Gastroesophageal sphincter (tissue), 4 donors: ENCODE data around the gene EIF1. TPM values are rescaled to one million over a fixed set of nuclear protein-coding genes. Genes with fewer than 3 reads are reported as not detected.

Source experiments
- ATAC-seq: fragments of 150-250 bp; one replicate; pipeline ENCODE4 v1.9.1; 2016; ENCODE audit warnings: mild to moderate bottlenecking, moderate library complexity
- H3K27ac ChIP-seq, 4 donors: fragments of 200-600 bp; sonication (generic) in 3 of 4; 1 replicate in 3 of 4; 2 replicates in 1 of 4; pipeline ENCODE4 v1.5.1; 2016 to 2019
- H3K27me3 ChIP-seq: fragments of 200-600 bp; sonication (generic); one replicate; pipeline ENCODE4 v1.5.1; 2019
- H3K36me3 ChIP-seq, 2 donors: fragments of 200-600 bp; sonication (generic); one replicate each; pipeline ENCODE4 v1.5.1; 2019; ENCODE audit warnings: control low read depth in 1 of 2
- H3K4me1 ChIP-seq, 3 donors: fragments of 200-600 bp; sonication (generic); 1 replicate in 2 of 3; 2 replicates in 1 of 3; pipeline ENCODE4 v1.5.1; 2016 to 2019; ENCODE audit warnings: control low read depth in 2 of 3
- H3K4me3 ChIP-seq, 2 donors: fragments of 200-600 bp; sonication (generic); one replicate each; pipeline ENCODE4 v1.5.1; 2019; ENCODE audit warnings: mild to moderate bottlenecking in 1 of 2, moderate library complexity in 1 of 2
- H3K9me3 ChIP-seq, 3 donors: fragments of 200-600 bp; sonication (generic); one replicate each; pipeline ENCODE4 v1.5.1; 2017 to 2019; ENCODE audit warnings: control low read depth in 2 of 3
- EP300 ChIP-seq: sonication (generic); formaldehyde crosslinking; IDR thresholded peaks from one replicate; pipeline ENCODE4 v1.6.1; 2017; ENCODE audit warnings: antibody characterized with exemption, mild to moderate bottlenecking
- POLR2A ChIP-seq, 2 donors: fragments of 450-650 bp; IDR thresholded peaks; one replicate each; pipeline ENCODE4 v1.6.1; 2017; ENCODE audit warnings: antibody characterized with exemption in 2 of 2, mild to moderate bottlenecking in 2 of 2, moderate library complexity in 1 of 2
- POLR2AphosphoS5 ChIP-seq: sonication (generic); formaldehyde crosslinking; IDR thresholded peaks from one replicate; pipeline ENCODE4 v1.6.1; 2017; ENCODE audit warnings: antibody characterized with exemption
- WGBS, 2 donors: methylation state at CpG; one replicate each; pipeline ENCODE4 v1.1.5; 2018; ENCODE audit warnings: low coverage in 1 of 2; 5-methylcytosine and 5-hydroxymethylcytosine counted together
- total RNA-seq, 4 donors: library from RNA; depleted of rRNA; stranded (reverse); fragments of >200 nt; gene quantifications; one replicate each; pipeline ENCODE4 v1.1.0, GENCODE V29; 2016
- TF ChIP-seq, protein P1 (sequence below), 4 experiments: fragments of 200-600 bp in 2 of 4; fragments of 450-650 bp in 2 of 4; sonication (generic) in 1 of 4; IDR thresholded peaks; one replicate each; pipeline ENCODE4 v1.5.1; 2017 to 2019; ENCODE audit warnings: antibody characterized with exemption in 4 of 4, mild to moderate bottlenecking in 2 of 4, moderate library complexity in 2 of 4

The EIF1 gene
- total RNA-seq, 4 donors from 2014 or later = 224 to 331 (median 270) TPM

DNA sequence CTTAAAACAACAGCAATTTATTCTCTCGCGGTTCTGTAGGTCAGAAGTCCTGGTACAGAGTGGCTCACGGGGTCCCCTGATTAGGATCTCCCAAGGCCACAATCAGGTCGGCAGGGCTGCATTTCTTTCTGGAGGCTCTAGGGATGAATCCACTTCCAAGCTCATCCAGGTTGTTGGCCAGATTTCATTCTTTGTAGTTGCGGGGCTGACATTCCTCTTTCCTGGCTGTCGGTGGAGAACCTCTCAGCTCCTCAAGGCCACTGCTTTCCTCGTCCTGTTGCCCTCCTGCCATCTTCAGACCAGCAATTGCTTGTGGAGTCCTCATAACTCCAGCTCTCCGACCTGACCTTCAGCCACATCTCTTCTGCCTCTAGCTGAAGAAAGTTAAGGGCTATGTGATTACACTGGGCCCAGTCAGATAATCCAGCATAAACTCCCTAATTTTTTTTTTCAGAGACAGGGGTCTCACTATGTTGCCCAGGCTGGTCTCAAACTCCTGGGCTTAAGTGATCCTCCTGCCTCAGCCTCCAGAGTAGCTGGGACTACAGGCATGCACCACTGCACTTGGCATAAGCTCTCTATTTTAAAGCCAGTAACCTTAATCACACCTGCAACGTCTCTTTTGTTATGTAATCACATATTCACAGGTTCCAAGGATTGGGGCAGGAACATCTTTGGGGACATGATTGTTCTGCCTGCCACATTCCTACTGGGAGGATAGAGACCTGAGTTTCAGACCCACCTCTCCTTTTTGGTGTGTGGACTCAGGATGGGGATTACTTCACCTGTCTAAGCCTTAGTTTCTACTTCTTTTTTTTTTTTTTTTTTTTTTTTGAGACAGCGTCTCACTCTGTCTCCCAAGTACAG, 19.4 kb downstream of the EIF1 start:
- TF ChIP-seq, protein P1, sequence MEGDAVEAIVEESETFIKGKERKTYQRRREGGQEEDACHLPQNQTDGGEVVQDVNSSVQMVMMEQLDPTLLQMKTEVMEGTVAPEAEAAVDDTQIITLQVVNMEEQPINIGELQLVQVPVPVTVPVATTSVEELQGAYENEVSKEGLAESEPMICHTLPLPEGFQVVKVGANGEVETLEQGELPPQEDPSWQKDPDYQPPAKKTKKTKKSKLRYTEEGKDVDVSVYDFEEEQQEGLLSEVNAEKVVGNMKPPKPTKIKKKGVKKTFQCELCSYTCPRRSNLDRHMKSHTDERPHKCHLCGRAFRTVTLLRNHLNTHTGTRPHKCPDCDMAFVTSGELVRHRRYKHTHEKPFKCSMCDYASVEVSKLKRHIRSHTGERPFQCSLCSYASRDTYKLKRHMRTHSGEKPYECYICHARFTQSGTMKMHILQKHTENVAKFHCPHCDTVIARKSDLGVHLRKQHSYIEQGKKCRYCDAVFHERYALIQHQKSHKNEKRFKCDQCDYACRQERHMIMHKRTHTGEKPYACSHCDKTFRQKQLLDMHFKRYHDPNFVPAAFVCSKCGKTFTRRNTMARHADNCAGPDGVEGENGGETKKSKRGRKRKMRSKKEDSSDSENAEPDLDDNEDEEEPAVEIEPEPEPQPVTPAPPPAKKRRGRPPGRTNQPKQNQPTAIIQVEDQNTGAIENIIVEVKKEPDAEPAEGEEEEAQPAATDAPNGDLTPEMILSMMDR (IDR thresholded peaks at IDR 0.05) = no peak
- no peak for TF ChIP-seq POLR2A (IDR thresholded peaks at IDR 0.05)
- TF ChIP-seq EP300 = no peak
- H3K4me3 ChIP-seq = no peak overlapping the region
- no peak overlapping the region for H3K27ac ChIP-seq
- ATAC-seq = no peak
- H3K27me3 ChIP-seq = peaks cover 25% of the 10 kb centered on the region
- H3K9me3 ChIP-seq = no peaks in the 10 kb centered on the region
- WGBS, 2 donors = 79 to 88% methylated on average over 5 to 10 of the region's 10 CpGs
- peaks cover 0 to 6% (median 0%) of the 10 kb centered on the region in 3 donors for H3K4me1 ChIP-seq
- H3K36me3 ChIP-seq = no peaks in the 10 kb centered on the region

DNA sequence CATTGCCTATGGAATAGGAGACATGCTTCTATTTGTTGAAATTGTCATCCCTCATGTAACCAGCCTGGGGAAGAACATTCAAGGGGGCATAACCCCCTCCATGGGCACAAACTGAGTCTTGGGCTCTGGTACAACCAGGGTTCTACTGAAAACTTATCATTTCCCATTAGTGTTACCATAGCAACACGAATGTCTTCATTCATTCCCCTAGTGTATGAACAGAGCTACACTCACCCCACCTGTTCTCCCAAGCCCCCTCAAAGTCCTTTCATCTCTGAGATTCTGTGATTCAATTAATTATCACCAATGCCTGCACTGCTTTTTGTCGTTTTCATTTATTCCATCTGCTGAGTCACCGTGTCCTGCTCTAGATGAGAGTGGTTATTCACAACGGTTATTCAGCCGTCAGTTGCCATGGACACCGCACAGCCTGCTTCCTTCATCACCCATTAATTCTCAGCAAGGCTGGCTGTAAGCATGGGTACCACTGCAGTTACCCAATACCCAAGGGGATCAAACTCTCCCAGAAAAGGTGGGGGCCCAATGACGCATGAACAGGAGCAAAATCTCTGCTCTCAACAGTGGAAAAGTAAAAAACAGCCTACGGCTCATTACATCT, 21.9 kb downstream of the EIF1 start:
- Histone ChIP-seq H3K27me3 (peaks cover 25% of the 10 kb centered on the region), H3K4me1 (peaks cover 0 to 3% (median 0%) of the 10 kb centered on the region in 3 donors), H3K27ac (no peak overlapping the region), H3K4me3 (no peak overlapping the region), H3K9me3 (no peaks in the 10 kb centered on the region), H3K36me3 (no peaks in the 10 kb centered on the region)
- TF ChIP-seq, protein P1 (IDR thresholded peaks at IDR 0.05) = no peak
- TF ChIP-seq POLR2AphosphoS5 (no peak), POLR2A (IDR thresholded peaks at IDR 0.05) (no peak), EP300 (no peak)
- 37 to 59% methylated on average over 7 to 8 of the region's 8 CpGs for WGBS, 2 donors
- ATAC-seq = no peak

DNA sequence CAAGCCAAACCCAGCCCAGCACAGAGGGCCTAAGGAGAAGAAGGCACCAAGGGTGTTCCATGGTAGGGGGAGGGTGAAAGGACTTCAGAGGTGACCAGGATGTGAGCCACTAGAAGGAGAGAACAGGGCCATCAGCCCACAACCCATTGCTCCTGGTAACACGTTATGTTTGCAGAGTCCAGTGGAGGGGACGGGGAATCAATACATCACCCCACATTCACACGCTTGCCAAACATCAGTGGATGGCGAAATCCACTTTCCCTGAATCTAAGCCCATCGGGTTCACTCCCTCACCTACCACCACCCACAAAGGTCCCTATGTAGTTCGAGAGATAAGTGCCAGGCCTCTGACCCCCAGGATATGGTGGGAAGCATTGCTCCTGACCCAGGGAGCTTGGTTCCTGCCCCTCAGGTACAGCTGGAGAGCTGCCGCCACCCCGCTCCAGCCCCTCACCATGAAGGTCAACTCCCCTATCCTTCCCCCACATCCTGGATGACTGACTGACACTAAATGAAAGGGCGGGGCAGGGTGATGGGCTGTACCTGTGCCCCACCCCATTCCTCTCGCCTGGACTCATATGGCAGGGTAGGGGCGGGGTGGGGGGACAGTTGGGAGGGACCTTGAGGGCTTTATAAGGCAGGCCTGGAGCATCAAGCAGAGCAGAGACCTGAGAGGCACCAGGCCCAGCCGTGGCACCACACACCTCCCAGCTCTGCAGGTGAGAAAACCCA, 23.1 kb downstream of the EIF1 start, which contains the start of gene GAST:
Gene GAST (plus strand): TSS at position 663 of the 732 bp plus-strand sequence. CDS start 3,106 bp downstream, outside the sequence.
- Histone ChIP-seq H3K27ac (no peak within 1 kb of the TSS), H3K9me3 (no peaks in the 10 kb centered on the region), H3K4me3 (no peak within 1 kb of the TSS), H3K36me3 (no peaks in the 10 kb centered on the region), H3K27me3 (peaks cover 25% of the 10 kb centered on the region), H3K4me1 (no peaks in the 10 kb centered on the region)
- whole genome bisulfite sequencing, 2 donors = 87 to 92% methylated on average over 4 to 5 of the region's 12 CpGs
- ATAC-seq = no peak
- TF ChIP-seq POLR2A (IDR thresholded peaks at IDR 0.05) (no peak), POLR2AphosphoS5 (no peak), EP300 (no peak)
- TF ChIP-seq, protein P1 (IDR thresholded peaks at IDR 0.05) = no peak

DNA sequence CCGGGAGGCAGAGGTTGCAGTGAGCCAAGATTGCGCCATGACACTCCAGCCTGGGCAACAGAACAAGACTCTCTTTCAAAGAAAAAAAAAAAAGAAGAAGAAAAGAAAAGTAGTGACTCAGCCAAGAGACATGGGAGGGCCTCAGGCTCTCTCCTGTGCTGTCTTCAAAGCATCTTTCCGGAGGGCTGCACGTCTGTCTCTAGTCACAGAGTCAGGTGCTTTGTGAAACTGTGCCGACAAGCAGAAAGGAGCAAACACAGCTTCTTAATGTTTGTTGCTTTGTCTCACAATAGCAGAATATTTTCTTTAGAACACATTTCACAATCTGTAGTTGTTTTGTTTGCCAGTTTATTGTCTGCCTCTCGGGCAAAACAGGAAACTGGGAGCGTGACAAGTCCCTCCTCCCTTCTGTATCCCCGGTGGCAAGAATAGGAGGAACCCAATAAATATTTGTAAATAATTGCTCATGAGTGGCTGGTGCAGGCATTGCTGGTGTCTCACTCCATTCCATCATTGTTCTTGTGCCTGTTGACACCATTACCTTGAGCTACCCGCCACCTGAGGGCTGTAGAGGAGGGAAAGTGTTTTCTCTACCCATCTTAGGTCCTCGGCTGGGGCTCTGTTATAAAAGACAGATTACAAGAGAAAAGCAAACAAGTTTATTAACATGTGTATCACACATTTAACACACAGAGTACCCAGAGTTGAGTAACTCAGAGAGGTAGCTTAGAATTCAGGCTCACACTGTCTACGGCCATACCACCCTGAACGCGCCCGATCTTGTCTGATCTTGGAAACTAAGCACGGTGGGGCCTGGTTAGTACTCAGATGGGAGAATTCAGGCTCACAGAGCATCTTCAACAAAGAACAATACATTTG, 29.0 kb downstream of the EIF1 start:
- no peak overlapping the region for H3K4me3 ChIP-seq
- no peak for TF ChIP-seq EP300
- no peak for TF ChIP-seq POLR2AphosphoS5
- no peak for TF ChIP-seq POLR2A (IDR thresholded peaks at IDR 0.05)
- TF ChIP-seq, protein P1 (IDR thresholded peaks at IDR 0.05) = no peak
- no peak for ATAC-seq
- 61 to 83% methylated on average over 8 to 13 of the region's 15 CpGs for WGBS, 2 donors
- H3K36me3 ChIP-seq = no peaks in the 10 kb centered on the region
- no peak overlapping the region for H3K27ac ChIP-seq
- H3K4me1 ChIP-seq = no peaks in the 10 kb centered on the region
- H3K27me3 ChIP-seq = no peaks in the 10 kb centered on the region
- H3K9me3 ChIP-seq = no peaks in the 10 kb centered on the region
